ENCODE measurements around the gene LGALS3BP. TPM values are rescaled to one million over a fixed set of nuclear protein-coding genes. Genes with fewer than 3 reads are reported as not detected.
A peak's percentile ranks its signal among the peaks of the same experiment; 100 is the strongest.

Gene LGALS3BP
- total and polyA plus RNA-seq, 4 donors = 66.0 to 224 (median 79.2) TPM

GRCh38 chr17:79026376-79027273, 46.9 kb upstream of the LGALS3BP start:
- H3K9ac ChIP-seq (ENCODE audit: low read depth in 1 of 2, low read length in 2 of 2) = no peak overlapping the region
- 53% methylated on average over 16 of the region's 16 CpGs for WGBS
- no peak for DNase-seq (ENCODE audit: low spot score)
- peaks cover 0 to 6% (median 2%) of the 10 kb centered on the region in 4 donors for H3K4me1 ChIP-seq (ENCODE audit: control insufficient read depth in 4 of 4, insufficient read depth in 4 of 4, low read length in 3 of 4)
- H3K36me3 ChIP-seq (ENCODE audit: control insufficient read depth in 4 of 4, insufficient read depth in 3 of 4, low read depth in 1 of 4, low read length in 3 of 4) = no peaks in the 10 kb centered on the region
- H3K27me3 ChIP-seq (ENCODE audit: control insufficient read depth in 4 of 4, insufficient read depth in 4 of 4, low read length in 3 of 4) = peaks cover 0 to 5% (median 0%) of the 10 kb centered on the region in 4 donors
- H3K9me3 ChIP-seq (ENCODE audit: control insufficient read depth in 4 of 4, low read length in 3 of 4) = no peaks in the 10 kb centered on the region
- peak overlapping the region in 1 of 3 donors; percentile 5 for H3K4me3 ChIP-seq (ENCODE audit: low read depth in 1 of 3, low read length in 3 of 3)
- H3K27ac ChIP-seq (ENCODE audit: low read depth in 1 of 2, low read length in 2 of 2) = peak overlapping the region; percentile 61 to 70
- TF ChIP-seq ZBTB33 (IDR thresholded peaks at IDR 0.05) (no peak), HNF4A (conservative IDR thresholded peaks at IDR 0.05) (peak in 1 of 2 donors; percentile 8), GABPA (IDR thresholded peaks at IDR 0.05 in 1 of 2, conservative IDR thresholded peaks at IDR 0.05 in 1 of 2) (no peak), EGR1 (IDR thresholded peaks at IDR 0.05; ENCODE audit: low read depth in 2 of 2) (no peak), NR2F2 (IDR thresholded peaks at IDR 0.05) (peak; percentile 42), REST (IDR thresholded peaks at IDR 0.05) (no peak), JUND (IDR thresholded peaks at IDR 0.05) (peak; percentile 85 to 87), YY1 (IDR thresholded peaks at IDR 0.05) (no peak), HNF4G (IDR thresholded peaks at IDR 0.05) (no peak), MAX (IDR thresholded peaks at IDR 0.05) (peak; percentile 15), ATF3 (IDR thresholded peaks at IDR 0.05) (peak; percentile 32), RXRA (IDR thresholded peaks at IDR 0.05) (peak in 1 of 2 donors; percentile 12), CTCF (IDR thresholded peaks at IDR 0.05; ENCODE audit: low read depth, low read length, missing input control) (no peak), FOXA2 (IDR thresholded peaks at IDR 0.05) (no peak), SP1 (IDR thresholded peaks at IDR 0.05) (peak; percentile 44), RAD21 (IDR thresholded peaks at IDR 0.05) (no peak), FOXA1 (IDR thresholded peaks at IDR 0.05) (no peak), TAF1 (conservative IDR thresholded peaks at IDR 0.05) (no peak)
